NCI-H1436 treated with DMSO at 0.1 percent for 48 hours (cell line): Measurements from ENCODE around the gene PCCB.
"Not testable (repeated sequence)": the region's sequence is repeated elsewhere in the genome, so short reads cannot be mapped to it uniquely, and the experiment has no call there.

Experiments used
- DNase-seq: peaks from one replicate; lab custom pipeline; 2025; lab: John Stamatoyannopoulos, UW

PCCB gene

DNA sequence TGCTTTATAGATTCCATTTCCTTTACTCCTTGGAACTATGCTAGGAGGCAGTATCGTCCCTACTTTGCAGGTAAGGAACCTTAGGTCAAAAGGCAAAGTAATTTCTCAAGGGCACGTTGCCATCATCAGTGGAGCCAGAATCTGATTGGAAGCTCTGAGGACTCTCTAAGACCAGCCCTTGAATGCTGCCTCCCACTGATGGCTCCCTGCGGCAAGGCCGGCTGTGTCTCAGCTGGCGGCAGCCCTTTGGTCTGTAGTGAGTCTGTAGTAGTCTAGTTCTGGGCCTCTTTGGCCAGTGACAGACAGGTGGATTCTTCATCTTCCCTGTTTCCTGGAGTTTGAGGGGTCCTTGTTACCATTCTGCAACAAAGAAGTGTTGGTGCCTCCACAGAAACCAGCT, 76.2 kb downstream of the PCCB start:
- no peak for DNase-seq

DNA sequence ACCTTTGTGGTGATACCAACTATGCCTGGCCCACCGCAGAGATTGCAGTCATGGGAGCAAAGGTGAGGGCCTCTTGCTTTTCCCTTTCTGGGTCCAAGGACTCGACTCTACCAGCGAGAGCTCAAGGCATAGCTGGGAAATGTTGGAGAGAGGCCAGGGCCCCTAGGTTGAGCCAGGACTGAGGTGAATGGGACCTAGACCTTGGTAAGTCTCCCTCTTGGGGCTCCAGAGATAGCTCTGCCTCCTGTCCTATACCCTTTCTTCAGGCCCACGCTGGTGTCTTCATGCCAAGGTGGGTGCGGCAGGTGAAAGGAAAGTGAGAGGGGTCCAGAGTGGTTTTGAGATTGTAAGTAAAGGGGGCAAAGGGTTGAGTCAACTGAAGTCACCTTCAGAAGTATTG, 77.5 kb downstream of the PCCB start:
- DNase-seq: no peak

DNA sequence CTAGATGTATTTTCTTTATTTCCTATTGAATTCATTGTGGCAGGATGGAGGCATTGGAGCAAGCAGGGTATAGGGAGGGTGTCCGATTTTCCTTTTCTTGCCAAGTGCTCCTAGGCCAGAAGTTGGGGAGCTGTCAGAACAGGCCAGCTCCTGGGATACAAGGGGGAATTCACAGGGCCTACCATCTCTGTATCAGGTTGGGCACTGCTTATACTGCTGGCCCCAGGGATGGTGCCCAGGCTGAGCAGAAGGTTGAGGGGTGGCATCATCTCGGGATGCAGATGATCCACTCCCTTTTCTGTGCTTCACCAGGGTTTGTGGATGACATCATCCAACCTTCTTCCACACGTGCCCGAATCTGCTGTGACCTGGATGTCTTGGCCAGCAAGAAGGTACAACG, 79.5 kb downstream of the PCCB start:
- no peak for DNase-seq

- no peak for DNase-seq
Observed at GRCh38 chr3:136330900-136331299, 80.8 kb downstream of the PCCB start.

DNA sequence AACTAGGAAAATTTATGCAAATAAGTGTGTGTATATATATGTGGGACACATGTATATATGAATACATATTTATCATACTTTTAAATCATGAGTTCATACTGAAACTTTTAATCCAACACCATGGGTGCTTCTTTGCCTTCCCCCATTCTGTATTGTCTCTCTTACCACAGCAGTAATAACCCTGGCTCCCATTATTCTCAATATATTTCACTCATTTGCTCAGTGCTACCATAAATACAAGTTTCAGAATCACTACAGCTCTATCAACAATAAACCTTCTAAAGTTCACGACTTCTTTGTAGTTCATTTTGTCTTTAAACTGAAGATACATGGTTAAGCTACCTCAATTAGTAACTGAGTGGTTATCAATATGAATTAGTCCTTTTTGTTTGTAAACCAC, 82.2 kb downstream of the PCCB start:
- DNase-seq: no peak

GRCh38 chr3:136332776-136333175, 82.6 kb downstream of the PCCB start:
- no peak for DNase-seq

GRCh38 chr3:136334209-136334608, 84.1 kb downstream of the PCCB start:
- DNase-seq: no peak

GRCh38 chr3:136334726-136335125, 84.6 kb downstream of the PCCB start:
- not testable (repeated sequence) for DNase-seq

DNA sequence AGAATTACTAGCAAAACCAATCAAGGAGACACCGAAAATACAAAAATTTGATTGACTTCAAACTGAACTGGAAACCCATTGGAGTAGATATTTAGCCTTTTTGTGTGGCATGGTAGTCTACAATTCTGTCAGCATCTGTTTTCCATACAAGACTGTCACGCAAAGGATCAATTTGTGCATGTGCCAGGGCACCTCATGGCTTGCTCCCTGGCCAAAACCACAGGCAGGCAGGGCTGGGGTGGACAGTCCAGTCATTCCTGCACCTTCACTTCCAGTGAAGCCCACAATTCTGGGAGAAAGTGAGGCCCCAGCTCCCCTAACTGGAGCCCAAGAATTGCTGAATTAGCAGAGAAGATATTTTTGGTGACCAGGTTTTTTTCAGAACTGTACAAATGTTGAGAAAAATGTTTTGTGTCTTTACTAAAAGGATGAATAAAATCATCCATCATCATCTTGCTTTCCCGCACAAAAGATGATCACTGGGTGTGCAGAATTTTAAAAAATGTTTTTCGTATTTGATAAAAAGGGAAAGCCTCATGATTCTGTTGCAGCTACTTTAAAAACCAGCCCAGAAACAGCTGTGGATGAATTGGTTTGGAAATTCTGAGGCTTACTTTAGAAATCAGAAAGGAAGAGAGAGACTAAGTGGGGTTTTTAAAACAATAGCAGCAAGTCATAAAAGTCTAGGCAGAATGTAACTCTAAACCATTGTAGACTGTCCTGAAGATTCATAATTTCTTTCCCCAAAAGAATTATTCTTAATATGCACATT, 86.4 kb downstream of the PCCB start:
- DNase-seq: no peak

- DNase-seq: no peak
Observed at GRCh38 chr3:136343446-136343845, 93.3 kb downstream of the PCCB start.

DNA sequence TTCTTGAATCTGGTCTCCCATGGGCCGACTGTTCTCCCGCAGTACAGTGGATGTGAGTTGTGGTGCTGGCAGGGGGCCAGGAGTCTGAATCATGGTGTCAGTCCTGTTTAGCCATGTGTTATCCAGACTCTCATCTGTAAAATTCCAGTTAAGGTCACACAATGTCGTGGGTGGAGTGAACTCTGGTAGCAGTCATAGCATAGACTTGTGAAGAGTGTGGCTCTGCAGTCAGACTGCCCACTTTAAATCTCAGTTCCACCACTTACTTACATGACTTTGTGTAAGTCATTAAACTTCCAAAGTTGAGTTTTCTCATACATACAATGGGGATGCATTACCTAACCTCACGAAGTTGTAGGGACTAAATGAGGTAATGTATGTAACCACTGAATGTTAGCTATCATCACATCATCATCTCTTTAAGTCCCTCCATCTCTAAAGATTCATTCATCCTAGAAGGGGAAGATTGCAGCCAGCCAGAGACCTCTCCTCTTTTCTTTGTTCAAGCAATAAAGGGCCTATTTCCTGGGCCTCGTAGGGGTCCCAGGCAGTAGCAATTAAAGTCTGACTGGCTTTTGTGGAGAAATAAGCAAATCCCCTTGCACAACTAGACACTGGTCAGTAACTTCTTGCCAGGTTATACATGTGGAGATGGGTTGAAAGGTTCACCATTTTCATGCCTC, 93.9 kb downstream of the PCCB start:
- no peak for DNase-seq

GRCh38 chr3:136346486-136346885, 96.3 kb downstream of the PCCB start:
- DNase-seq: no peak

- no peak for DNase-seq
Observed at GRCh38 chr3:136350132-136350531, 100.0 kb downstream of the PCCB start.

GRCh38 chr3:136350557-136350956, 100.4 kb downstream of the PCCB start:
- no peak for DNase-seq

- no peak for DNase-seq
Observed at GRCh38 chr3:136351351-136351750, 101.2 kb downstream of the PCCB start.

DNA sequence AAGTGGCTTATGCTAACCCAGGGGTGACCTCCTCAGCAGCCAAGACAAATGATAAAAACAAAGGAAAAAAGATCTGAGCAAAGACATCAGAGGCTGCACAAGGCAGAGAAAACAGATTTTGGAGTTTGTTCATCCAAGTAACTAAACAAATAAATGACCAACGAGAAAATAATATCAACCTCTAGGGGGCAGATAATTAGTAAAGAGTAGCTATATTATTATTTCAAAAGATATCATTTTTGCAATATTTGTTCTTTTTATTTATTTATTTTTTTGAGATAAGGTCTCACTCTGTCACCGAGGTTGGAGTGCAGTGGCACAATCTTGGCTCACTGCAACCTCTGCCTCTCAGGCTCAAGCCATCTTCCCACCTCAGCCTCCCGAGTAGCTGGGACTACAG, 101.8 kb downstream of the PCCB start:
- DNase-seq: no peak

DNA sequence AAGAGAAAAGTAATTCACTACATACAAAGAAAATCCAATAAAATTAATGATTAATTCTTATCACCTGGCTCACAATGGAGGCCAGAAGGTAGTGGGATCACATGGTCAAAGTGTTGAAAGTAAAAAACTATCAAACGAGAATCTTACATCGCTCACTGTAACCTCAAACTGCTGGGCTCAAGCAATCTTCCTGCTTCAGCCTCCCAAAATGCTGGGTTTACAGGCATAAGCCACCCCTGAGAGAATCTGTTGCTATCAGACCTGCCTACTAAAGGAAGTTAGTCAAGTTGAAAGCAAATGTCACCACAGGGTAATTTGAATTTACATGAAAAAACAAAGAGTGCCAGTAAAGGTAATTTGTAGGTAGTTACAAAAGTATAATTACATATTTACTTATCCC, 103.3 kb downstream of the PCCB start:
- no peak for DNase-seq

- no peak for DNase-seq
Observed at GRCh38 chr3:136366289-136366688, 116.1 kb downstream of the PCCB start.

- not testable (repeated sequence) for DNase-seq
Observed at GRCh38 chr3:136375800-136376199, 125.7 kb downstream of the PCCB start.

DNA sequence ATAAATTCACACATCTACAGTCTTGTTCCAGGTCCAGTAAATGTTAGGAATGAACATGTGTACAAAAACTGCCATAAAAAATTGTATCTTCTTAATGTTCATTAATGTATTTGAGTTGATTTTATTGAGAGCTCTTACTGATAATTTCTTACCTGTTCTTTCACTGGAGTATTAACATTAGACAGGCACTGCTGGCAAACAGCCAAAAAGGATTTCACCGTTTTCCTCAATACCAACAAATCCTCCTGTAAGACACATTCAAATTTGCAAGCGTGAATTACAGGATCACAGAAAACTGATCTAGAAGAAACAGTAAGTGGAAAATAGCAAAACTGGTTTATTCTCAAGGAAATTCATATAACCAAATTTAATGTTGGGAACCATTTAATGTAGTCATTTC, 127.4 kb downstream of the PCCB start:
- DNase-seq: no peak

- no peak for DNase-seq
Observed at GRCh38 chr3:136378011-136378410, 127.9 kb downstream of the PCCB start.
